Stimulated activated CD8-positive, alpha-beta memory T cell treated with anti-CD3 and anti-CD28 coated beads, Interleukin-2, amount 100 ng/mL, for 48 hours (primary cell): ENCODE data around the gene ARL8B.

Experiments
- DNase-seq, 2 donors: peaks; one replicate each; pipeline ENCODE4 v3.0.0-alpha.2; 2020; ENCODE audit warnings: low read depth in 2 of 2

The ARL8B gene

GRCh38 chr3:5187156-5187919 lies 65.2 kb downstream of the ARL8B start, which contains the start of gene EDEM1:
Gene EDEM1, plus strand, starts transcription at chr3:5187707. Its CDS starts 99 bp downstream, at chr3:5187806.
- peak; percentile 91 to 95 for DNase-seq

- DNase-seq: peak in 1 of 2 donors; percentile 46
Observed at GRCh38 chr3:5187920-5188418, 65.9 kb downstream of the ARL8B start.

- no peak for DNase-seq
Observed at GRCh38 chr3:5188419-5189221, 66.5 kb downstream of the ARL8B start.

- no peak for DNase-seq
Observed at GRCh38 chr3:5190147-5190791, 68.2 kb downstream of the ARL8B start.

GRCh38 chr3:5191555-5192304 lies 69.6 kb downstream of the ARL8B start:
- DNase-seq: no peak

GRCh38 chr3:5192571-5193365 lies 70.7 kb downstream of the ARL8B start:
- no peak for DNase-seq

- DNase-seq: no peak
Observed at GRCh38 chr3:5194341-5194740, 72.2 kb downstream of the ARL8B start.

- no peak for DNase-seq
Observed at GRCh38 chr3:5194801-5195509, 72.9 kb downstream of the ARL8B start.

- DNase-seq: no peak
Observed at GRCh38 chr3:5195605-5196004, 73.5 kb downstream of the ARL8B start.

GRCh38 chr3:5197022-5197421 lies 74.9 kb downstream of the ARL8B start:
- no peak for DNase-seq

GRCh38 chr3:5197470-5198312 lies 75.6 kb downstream of the ARL8B start:
- DNase-seq: no peak

GRCh38 chr3:5198313-5198677 lies 76.2 kb downstream of the ARL8B start:
- DNase-seq: no peak

- DNase-seq: no peak
Observed at GRCh38 chr3:5198986-5199731, 77.1 kb downstream of the ARL8B start.

- no peak for DNase-seq
Observed at GRCh38 chr3:5201536-5201935, 79.4 kb downstream of the ARL8B start.

GRCh38 chr3:5202222-5202621 lies 80.1 kb downstream of the ARL8B start:
- no peak for DNase-seq

GRCh38 chr3:5205165-5205941 lies 83.3 kb downstream of the ARL8B start:
- peak in 1 of 2 donors; percentile 49 for DNase-seq

- no peak for DNase-seq
Observed at GRCh38 chr3:5210926-5211325, 88.8 kb downstream of the ARL8B start.
